T-helper 9 cell (primary cell): ENCODE measurements around the gene TSKU.
"Not testable (repeated sequence)": the region's sequence is repeated elsewhere in the genome, so short reads cannot be mapped to it uniquely, and the experiment has no call there.

Experiments used
- DNase-seq: peaks from one replicate; pipeline ENCODE4 v3.0.0-alpha.2; 2020

TSKU gene

GRCh38 chr11:76803023-76803422 is 19.9 kb downstream of the TSKU start:
- no peak for DNase-seq

GRCh38 chr11:76803811-76804600 is 20.9 kb downstream of the TSKU start:
- DNase-seq, result no peak

GRCh38 chr11:76805206-76805913 is 22.2 kb downstream of the TSKU start:
- no peak for DNase-seq

- no peak for DNase-seq
Measured at GRCh38 chr11:76806131-76806530, 23.0 kb downstream of the TSKU start.

GRCh38 chr11:76806608-76807205 is 23.6 kb downstream of the TSKU start:
- no peak for DNase-seq

- peak; percentile 58 for DNase-seq
Measured at GRCh38 chr11:76807206-76807875, 24.2 kb downstream of the TSKU start.

GRCh38 chr11:76808171-76808570 is 25.0 kb downstream of the TSKU start:
- DNase-seq, result no peak

GRCh38 chr11:76808996-76809395 is 25.8 kb downstream of the TSKU start:
- DNase-seq, result no peak

GRCh38 chr11:76810151-76810853 is 27.1 kb downstream of the TSKU start:
- DNase-seq, result no peak

- no peak for DNase-seq
Measured at GRCh38 chr11:76811259-76811658, 28.1 kb downstream of the TSKU start.

- no peak for DNase-seq
Measured at GRCh38 chr11:76814414-76814813, 31.3 kb downstream of the TSKU start.

- DNase-seq, result not testable (repeated sequence)
Measured at GRCh38 chr11:76815678-76816077, 32.5 kb downstream of the TSKU start.

GRCh38 chr11:76820184-76820566 is 37.0 kb downstream of the TSKU start:
- DNase-seq, result no peak

GRCh38 chr11:76821396-76821795 is 38.2 kb downstream of the TSKU start:
- not testable (repeated sequence) for DNase-seq

GRCh38 chr11:76822406-76822805 is 39.2 kb downstream of the TSKU start:
- DNase-seq, result no peak

GRCh38 chr11:76823481-76824028 is 40.4 kb downstream of the TSKU start:
- no peak for DNase-seq

GRCh38 chr11:76824083-76824939 is 41.2 kb downstream of the TSKU start:
- DNase-seq, result no peak

- no peak for DNase-seq
Measured at GRCh38 chr11:76824980-76825725, 42.0 kb downstream of the TSKU start.

- no peak for DNase-seq
Measured at GRCh38 chr11:76825726-76826396, 42.7 kb downstream of the TSKU start.

- not testable (repeated sequence) for DNase-seq
Measured at GRCh38 chr11:76826508-76826907, 43.4 kb downstream of the TSKU start.
